LoVo (cell line): Measurements from ENCODE around the gene PLS3.
A peak's percentile ranks its signal among the peaks of the same experiment; 100 is the strongest.

Experiments
- DNase-seq: peaks from one replicate; pipeline ENCODE4 v3.0.0-alpha.2; 2016; ENCODE audit warnings: low spot score

The PLS3 gene

GRCh38 chrX:115565888-115566287 is 4.9 kb downstream of the PLS3 start:
- DNase-seq, result no peak

GRCh38 chrX:115571712-115572111 is 10.7 kb downstream of the PLS3 start:
- no peak for DNase-seq

DNA sequence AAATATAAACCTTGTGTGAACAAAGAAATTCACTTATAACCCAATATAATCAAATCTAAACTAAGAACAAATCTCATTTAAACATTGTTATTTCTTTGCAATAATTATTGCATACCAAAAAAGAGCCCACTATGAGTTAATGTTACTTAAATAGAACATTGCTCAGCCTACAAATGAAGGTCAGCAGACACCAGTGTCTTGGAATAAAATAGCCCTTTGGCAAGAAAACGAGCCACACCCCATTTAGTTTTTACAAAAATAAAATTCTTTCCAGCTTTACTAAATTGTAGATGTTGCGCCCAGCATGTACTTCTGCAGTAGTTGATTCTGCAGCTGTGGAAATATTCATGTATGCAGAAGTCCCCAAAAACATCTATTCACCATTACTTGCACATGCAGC is 12.2 kb downstream of the PLS3 start:
- DNase-seq, result no peak

GRCh38 chrX:115576676-115577075 is 15.7 kb downstream of the PLS3 start:
- DNase-seq, result no peak

- no peak for DNase-seq
These were observed 18.4 kb downstream of the PLS3 start for GRCh38 chrX:115579327-115579726.

DNA sequence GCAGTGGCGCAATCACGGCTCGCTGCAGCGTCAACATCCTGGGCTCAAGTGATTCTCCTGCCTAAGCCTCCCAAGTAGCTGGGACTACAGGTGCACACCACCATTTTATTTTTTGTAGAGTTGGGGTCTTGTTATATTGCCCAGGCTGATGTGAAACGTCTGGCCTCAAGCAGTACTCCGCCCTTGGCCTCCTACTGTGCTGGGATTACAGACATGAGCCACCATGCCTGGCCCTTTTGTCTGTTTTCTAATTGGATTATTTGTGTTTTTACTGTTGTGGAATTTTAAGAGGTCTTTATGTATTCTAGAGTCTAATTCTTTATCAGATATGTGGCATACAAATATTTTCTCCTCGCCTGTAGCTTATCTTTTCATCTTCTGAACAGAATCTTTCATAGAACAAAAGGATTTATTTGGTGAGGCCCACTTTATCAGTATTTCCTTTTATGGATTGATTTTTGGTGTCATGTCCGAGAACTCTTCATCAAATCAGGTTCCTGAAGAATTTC is 18.9 kb downstream of the PLS3 start:
- no peak for DNase-seq

DNA sequence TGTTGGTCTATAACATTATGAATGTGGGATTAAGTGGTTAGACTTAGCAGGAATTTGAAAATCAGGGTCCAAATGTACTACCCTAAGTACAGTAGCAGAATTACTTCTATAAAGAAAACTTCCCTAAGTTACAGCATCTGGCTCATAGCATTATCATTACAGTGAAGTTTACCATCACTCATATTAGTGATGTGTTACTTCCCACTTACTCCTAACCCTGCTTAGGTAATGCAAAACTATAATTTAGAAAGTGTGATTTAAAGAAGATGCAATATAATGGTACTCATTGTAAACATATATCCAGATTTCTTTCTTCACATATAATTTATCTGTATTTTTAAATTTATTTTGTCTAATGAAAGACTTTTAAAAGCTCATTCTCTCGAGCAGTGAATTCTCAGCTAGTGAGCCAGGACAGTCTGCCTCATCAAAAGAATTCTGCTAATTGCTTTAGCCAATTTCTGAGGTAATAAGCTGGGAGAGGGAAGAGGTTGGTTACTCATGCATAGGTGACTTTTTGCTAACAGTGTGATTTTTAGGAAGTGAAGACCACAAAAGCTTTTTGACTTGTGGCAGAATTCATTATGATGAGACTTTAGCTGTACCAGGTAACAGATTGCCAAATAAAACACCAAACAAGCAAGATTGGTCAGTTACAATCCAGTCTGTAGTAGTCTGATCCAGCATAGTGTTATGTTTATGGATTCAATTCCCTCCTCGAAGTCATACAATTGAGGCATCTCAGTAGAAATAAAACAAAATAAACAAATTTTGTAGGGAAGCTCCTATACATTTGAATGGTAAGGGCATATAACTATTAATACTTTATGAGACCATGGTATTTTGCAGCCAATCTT is 21.0 kb downstream of the PLS3 start:
- DNase-seq, result no peak

DNA sequence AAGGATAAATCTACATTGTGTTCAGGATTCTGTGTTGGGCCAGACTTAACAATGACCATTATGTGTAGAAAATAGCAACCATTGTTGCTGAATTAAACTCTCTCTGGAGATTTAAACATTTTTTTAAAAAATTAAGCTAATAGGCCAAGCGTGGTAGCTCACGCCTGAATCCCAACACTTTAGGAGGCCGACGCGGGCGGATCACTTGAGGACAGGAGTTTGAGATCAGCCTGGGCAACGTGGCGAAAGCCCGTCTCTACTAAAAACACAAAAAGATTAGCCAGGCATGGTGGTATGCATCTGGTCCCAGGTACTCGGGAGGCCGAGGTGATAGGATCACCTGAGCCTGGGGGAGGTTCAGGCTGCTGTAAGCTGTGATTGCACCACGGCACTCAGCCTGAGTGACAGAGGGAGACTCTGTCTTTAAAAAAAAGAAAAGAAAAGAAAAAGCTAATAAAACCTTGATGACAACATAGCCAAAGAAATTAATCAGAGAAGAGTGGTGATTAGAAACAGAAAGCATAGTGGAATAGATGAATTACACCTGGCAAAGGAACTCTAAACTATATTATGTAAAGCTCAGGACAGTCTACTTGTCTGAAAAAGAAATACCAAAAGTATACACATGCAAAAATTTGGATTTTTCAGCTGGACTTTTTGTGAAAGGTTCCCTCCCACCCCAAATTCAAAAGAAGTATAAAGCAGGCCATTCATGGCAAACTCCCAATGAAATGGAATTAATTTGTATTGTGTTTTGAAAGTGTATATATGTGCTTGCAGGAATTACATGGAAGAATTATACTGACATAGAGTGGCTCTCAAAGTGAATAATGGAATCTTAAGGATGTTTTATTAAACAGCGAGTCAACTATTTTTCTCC is 21.9 kb downstream of the PLS3 start:
- DNase-seq, result no peak

GRCh38 chrX:115583496-115584004 is 22.6 kb downstream of the PLS3 start:
- DNase-seq, result no peak

- no peak for DNase-seq
These were observed 23.7 kb downstream of the PLS3 start for GRCh38 chrX:115584696-115585095.

DNA sequence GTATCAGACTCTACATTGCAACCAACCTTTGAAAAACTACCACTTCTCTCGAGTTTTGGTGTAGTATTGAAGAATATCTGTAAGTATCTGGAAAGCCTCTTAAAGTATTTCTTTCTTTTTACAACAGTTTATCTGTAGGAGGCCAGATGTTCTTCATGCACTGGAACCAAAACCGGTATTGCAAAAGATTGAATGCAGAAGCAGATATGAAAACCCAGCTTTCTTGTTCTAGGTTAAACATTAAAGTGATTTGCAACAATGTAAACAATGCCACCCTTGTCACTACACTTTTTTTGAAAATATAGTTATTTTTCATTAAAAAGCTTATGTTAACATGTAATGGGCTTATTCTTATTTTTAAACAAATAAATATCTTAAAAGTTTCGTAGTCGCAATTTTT is 27.2 kb downstream of the PLS3 start:
- DNase-seq, result no peak

DNA sequence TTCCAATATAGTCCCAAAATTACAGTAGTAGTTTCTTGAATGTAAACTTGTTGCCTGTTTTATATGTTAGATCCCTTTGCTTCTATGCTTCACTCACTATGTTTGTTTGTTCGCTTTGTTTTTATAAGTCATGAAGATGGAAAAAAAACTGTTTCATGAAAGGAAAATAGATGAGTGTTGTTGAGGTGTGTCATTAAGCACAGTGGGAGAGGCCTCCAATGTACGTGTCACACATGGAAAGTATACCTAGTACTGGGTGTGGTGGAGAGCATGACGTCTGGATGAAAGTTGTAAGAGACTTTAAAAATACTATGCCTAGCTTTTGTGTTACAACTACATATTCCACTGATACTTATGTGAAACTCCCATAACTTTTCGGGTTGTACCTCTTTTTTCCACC is 28.4 kb downstream of the PLS3 start:
- peak; percentile 2 for DNase-seq

- DNase-seq, result no peak
These were observed 30.4 kb downstream of the PLS3 start for GRCh38 chrX:115591420-115591819.

DNA sequence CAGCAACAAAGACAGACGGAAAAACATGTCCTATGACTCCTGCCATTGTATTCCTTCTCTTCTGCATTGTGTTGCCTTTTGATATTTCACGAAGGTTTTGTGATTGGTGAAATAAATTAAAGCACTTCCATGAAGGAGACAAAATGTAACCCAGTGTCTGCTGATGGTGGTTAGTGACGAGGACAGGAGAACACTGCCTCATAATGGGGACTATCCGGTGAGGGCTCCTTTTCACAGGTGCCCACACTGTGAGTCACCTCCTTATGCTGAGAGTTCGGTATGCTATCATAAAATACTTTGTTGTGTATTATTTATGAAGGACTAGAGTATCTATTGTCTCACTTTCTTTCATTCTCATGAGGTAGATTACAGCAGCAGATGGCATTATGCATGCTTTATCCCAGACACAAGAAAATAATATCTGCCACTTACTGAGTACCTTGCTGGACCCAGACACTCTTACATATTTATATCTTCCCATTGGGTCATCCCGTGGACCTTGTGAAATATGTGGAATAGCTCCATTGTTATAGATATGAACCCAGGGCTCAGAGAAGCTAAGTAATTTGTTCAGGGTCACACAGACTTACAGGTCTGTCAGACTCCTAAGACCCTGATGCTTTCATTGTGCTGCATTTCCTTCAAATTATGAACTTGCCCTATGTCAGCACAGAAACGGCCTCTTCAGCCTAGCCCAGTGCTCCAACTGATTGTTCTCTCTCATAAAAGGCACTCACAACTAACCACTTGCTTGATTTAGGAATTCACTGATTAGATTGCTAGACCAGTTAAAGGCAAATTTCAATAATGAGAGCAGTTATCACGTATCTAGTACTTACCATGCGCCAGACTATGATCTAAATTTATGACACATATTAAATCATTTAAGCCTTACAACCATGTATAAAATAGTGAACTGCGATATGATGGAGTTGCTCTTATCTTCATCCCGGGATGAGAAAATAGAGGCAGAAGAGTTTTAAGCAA is 31.2 kb downstream of the PLS3 start:
- no peak for DNase-seq

DNA sequence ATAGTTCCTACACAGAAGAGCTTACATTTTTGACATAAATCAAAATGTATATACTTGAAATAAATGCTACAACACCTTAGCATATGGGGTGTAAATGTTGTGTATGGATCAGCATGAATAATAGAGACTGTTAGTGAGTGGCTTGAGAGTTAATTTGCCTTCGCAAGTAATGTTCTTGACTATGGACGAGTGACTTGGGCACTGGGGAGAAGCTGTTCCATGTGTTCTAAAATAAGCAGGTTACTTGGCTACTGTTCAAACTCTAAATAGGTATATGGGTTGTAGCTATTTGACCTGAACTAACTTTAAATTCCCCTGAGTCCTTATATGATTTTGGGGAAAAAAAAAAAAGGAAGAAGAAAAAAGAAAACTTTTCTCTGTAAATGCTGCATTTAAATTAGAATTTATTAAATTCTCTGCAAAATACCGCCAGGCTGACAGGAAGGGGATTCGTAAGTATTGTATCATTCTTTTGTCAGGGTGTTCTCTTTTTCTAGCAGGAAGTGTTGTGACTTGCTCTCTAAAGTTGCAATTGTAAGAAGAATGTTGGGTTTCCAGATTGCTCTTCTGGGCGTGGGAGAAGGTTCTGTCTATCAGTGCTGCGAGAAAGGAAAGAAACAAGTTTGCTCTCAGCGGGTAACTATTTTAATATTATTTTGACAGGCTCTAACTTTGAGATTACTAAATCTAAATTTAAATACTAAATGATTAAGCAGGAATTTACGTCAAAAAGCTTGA is 32.2 kb downstream of the PLS3 start:
- no peak for DNase-seq

DNA sequence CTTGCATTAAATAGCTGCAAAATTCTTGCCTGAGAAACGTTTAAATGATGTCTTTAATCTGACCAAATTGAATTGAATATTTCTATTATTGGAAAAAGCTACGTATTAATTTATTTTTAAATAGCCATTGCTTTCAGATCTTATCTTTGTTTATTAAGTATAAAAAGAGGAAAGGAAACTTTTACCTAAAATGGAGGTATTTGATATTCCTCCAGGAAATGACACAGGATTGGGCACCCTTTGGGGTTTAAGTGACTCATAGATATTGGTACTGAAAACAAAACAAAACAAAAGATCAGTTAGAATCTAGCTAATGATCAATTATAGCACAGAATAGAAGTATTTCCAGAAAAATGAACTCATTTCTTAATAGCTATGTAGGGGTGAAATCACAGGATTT is 34.1 kb downstream of the PLS3 start:
- no peak for DNase-seq

DNA sequence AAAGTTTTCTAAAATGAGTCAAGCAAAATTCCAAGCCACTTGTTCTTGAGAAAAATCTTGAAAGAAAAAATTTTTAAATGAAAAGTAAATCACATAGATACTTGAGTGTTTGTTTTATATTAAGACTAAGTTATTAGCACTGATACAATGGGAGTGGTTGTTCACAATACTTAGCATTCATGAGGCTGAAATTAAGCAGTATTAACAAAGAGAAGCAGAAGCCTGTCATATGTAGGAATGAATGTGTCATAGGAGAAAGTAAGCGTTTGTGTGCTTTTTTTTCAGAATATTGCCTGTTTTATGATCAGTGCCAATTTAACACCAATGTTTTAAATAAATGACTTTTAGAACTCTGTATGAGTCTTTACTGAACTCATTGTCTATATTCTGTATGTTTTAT is 37.6 kb downstream of the PLS3 start:
- no peak for DNase-seq

DNA sequence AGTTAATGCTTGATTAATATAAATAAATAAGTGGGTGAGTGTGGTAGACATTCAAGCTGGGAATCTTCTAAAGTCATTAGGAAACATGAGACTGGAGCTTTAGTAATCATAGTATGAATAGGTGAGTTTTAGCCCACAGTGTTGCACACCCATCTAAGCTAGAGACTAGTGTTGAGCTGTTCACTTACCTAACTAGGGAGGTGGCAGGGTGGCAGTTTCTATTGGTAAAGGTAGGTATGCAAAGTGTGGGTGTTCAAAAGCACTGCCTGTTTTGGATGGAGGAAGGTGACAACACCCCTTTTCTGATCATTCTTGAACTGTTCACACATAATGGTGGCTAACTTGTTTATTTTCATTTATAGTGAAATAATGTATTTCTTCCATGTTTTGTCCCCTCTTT is 41.3 kb downstream of the PLS3 start:
- DNase-seq, result no peak

GRCh38 chrX:115602729-115603389 is 41.9 kb downstream of the PLS3 start:
- no peak for DNase-seq

- no peak for DNase-seq
These were observed 42.6 kb downstream of the PLS3 start for GRCh38 chrX:115603534-115604074.
